Measurements from ENCODE around the gene IRGQ. TPM values are rescaled to one million over a fixed set of nuclear protein-coding genes. Genes with fewer than 3 reads are reported as not detected.
A peak's percentile ranks its signal among the peaks of the same experiment; 100 is the strongest.

Gene IRGQ
- polyA plus RNA-seq, 1 donor from 2014 or later: 156 TPM

- TF ChIP-seq SMC3 (conservative IDR thresholded peaks at IDR 0.05; ENCODE audit: poor library complexity) (no peak), CTCF (IDR thresholded peaks at IDR 0.05; ENCODE audit: poor library complexity, severe bottlenecking) (no peak), POLR2AphosphoS5 (IDR thresholded peaks at IDR 0.05) (no peak), EZH2 (IDR thresholded peaks at IDR 0.05; ENCODE audit: borderline replicate concordance, insufficient read depth, low read length, poor library complexity, severe bottlenecking) (no peak), RAD21 (conservative IDR thresholded peaks at IDR 0.05) (no peak), MXI1 (conservative IDR thresholded peaks at IDR 0.05; ENCODE audit: poor library complexity, severe bottlenecking) (no peak), EP300 (conservative IDR thresholded peaks at IDR 0.05; ENCODE audit: poor library complexity, severe bottlenecking) (no peak), REST (IDR thresholded peaks at IDR 0.05; ENCODE audit: borderline replicate concordance) (no peak), TAF1 (IDR thresholded peaks at IDR 0.05; ENCODE audit: low read depth) (no peak)
- no peaks in the 10 kb centered on the region for H3F3A ChIP-seq (ENCODE audit: insufficient read depth, low read length, poor library complexity, severe bottlenecking)
Observed at GRCh38 chr19:43597876-43598275, 1.9 kb upstream of the IRGQ start.

GRCh38 chr19:43596842-43597461 lies 1.0 kb upstream of the IRGQ start:
- Histone ChIP-seq H2AFZ (ENCODE audit: low read depth, low read length) (peak overlapping the region; percentile 28), H3K27me3 (ENCODE audit: insufficient read depth, low read depth, low read length) (no peaks in the 10 kb centered on the region), H3K9me3 (ENCODE audit: low read length) (no peaks in the 10 kb centered on the region), H3K4me3 (ENCODE audit: low read length) (peak overlapping the region; percentile 99), H3K9me2 (ENCODE audit: insufficient read depth, low read length) (no peaks in the 10 kb centered on the region), H3K79me2 (replicated peaks; ENCODE audit: insufficient read depth, low read length) (peaks cover 42% of the 10 kb centered on the region), H3K36me3 (ENCODE audit: insufficient read depth, low read length) (no peaks in the 10 kb centered on the region), H3K9ac (ENCODE audit: low read length) (peak overlapping the region; percentile 99), H4K20me1 (ENCODE audit: insufficient read depth) (peaks cover 4% of the 10 kb centered on the region), H3K4me2 (ENCODE audit: low read length) (peak overlapping the region; percentile 95), H3K27ac (ENCODE audit: low read length) (peak overlapping the region; percentile 99), H3F3A (ENCODE audit: insufficient read depth, low read length, poor library complexity, severe bottlenecking) (no peaks in the 10 kb centered on the region)
- TF ChIP-seq POLR2AphosphoS5 (IDR thresholded peaks at IDR 0.05): no peak
- TF ChIP-seq CTCF (IDR thresholded peaks at IDR 0.05; ENCODE audit: poor library complexity, severe bottlenecking): no peak
- no peak for TF ChIP-seq MXI1 (conservative IDR thresholded peaks at IDR 0.05; ENCODE audit: poor library complexity, severe bottlenecking)
- no peak for TF ChIP-seq EZH2 (IDR thresholded peaks at IDR 0.05; ENCODE audit: borderline replicate concordance, insufficient read depth, low read length, poor library complexity, severe bottlenecking)
- no peak for TF ChIP-seq EP300 (conservative IDR thresholded peaks at IDR 0.05; ENCODE audit: poor library complexity, severe bottlenecking)
- no peak for TF ChIP-seq RAD21 (conservative IDR thresholded peaks at IDR 0.05)
- no peak for TF ChIP-seq REST (IDR thresholded peaks at IDR 0.05; ENCODE audit: borderline replicate concordance)

More at GRCh38 chr19:43597876-43598275, 1.9 kb upstream of the IRGQ start:
- Histone ChIP-seq H3K36me3 (ENCODE audit: insufficient read depth, low read length) (no peaks in the 10 kb centered on the region), H4K20me1 (ENCODE audit: insufficient read depth) (peaks cover 4% of the 10 kb centered on the region), H3K27ac (ENCODE audit: low read length) (no peak overlapping the region), H3K9me2 (ENCODE audit: insufficient read depth, low read length) (no peaks in the 10 kb centered on the region), H3K9ac (ENCODE audit: low read length) (peak overlapping the region; percentile 99), H3K79me2 (replicated peaks; ENCODE audit: insufficient read depth, low read length) (peaks cover 42% of the 10 kb centered on the region), H3K4me3 (ENCODE audit: low read length) (peak overlapping the region; percentile 99), H3K9me3 (ENCODE audit: low read length) (no peaks in the 10 kb centered on the region), H3K4me2 (ENCODE audit: low read length) (peak overlapping the region; percentile 95), H2AFZ (ENCODE audit: low read depth, low read length) (no peak overlapping the region), H3K27me3 (ENCODE audit: insufficient read depth, low read depth, low read length) (no peaks in the 10 kb centered on the region)
